PC-3 (cell line): ENCODE results near the gene UFC1. TPM values are rescaled to one million over a fixed set of nuclear protein-coding genes. Genes with fewer than 3 reads are reported as not detected.

Experiments used
- ATAC-seq: fragments of 200-7000 bp; cut with Tn5 transposase; 2 replicates; pipeline ENCODE4 v1.9.1; 2020; ENCODE audit warnings: mild to moderate bottlenecking, moderate library complexity
- BruUV-seq: library from RNA; stranded (reverse); fragments of 400-500 nt; replicated peaks from 2 replicates; lab custom pipeline; 2021; lab: Mats Ljungman, UMichigan
- CTCF ChIA-PET: fragments of 300-600 bp; sonication (Branson Sonifier 250); formaldehyde crosslinking; loops from one replicate; lab custom pipeline; 2022; ENCODE audit warnings: antibody characterized with exemption; lab: Charles Lee
- POLR2A ChIA-PET: fragments of 300-600 bp; sonication (Branson Sonifier 250); formaldehyde crosslinking; loops from one replicate; lab custom pipeline; 2022; ENCODE audit warnings: antibody characterized with exemption; ENCODE audit not compliant: unreplicated experiment; lab: Charles Lee
- DNase-seq: peaks from one replicate; pipeline ENCODE4 v3.0.0-alpha.2; 2015
- H2AFZ ChIP-seq: fragments of 300-600 bp; sonication (generic); 2 replicates; pipeline ENCODE4 v1.6.0; 2016; ENCODE audit warnings: antibody characterized with exemption, low read length
- H3F3A ChIP-seq: fragments of 300-600 bp; sonication (generic); one replicate; pipeline ENCODE4 v1.6.0; 2017; ENCODE audit warnings: antibody characterized with exemption, low read length, control low read depth, mild to moderate bottlenecking; ENCODE audit not compliant: unreplicated experiment
- H3K27ac ChIP-seq: fragments of 300-600 bp; sonication (generic); 2 replicates; pipeline ENCODE4 v1.5.1; 2016; ENCODE audit warnings: mild to moderate bottlenecking, low read length
- H3K27me3 ChIP-seq: fragments of 300-600 bp; sonication (generic); 2 replicates; pipeline ENCODE4 v1.6.1; 2016; ENCODE audit warnings: low read length, mixed read lengths
- H3K36me3 ChIP-seq: fragments of 300-600 bp; sonication (generic); 2 replicates; pipeline ENCODE4 v1.6.1; 2016; ENCODE audit warnings: low read depth, mixed run types, low read length, mixed read lengths
- H3K4me1 ChIP-seq: fragments of 300-600 bp; sonication (generic); 2 replicates; pipeline ENCODE4 v1.5.1; 2016; ENCODE audit warnings: low read length; ENCODE audit not compliant: insufficient read depth
- H3K4me2 ChIP-seq: fragments of 300-600 bp; sonication (generic); 2 replicates; pipeline ENCODE4 v1.6.0; 2016; ENCODE audit warnings: low read length
- H3K4me3 ChIP-seq: fragments of 300-600 bp; sonication (generic); 2 replicates; pipeline ENCODE4 v1.5.1; 2016; ENCODE audit warnings: mild to moderate bottlenecking, low read length, mixed read lengths
- H3K79me2 ChIP-seq: fragments of 300-600 bp; sonication (generic); 2 replicates; pipeline ENCODE4 v1.6.1; 2017; ENCODE audit warnings: low read length, mixed read lengths
- H3K9ac ChIP-seq: fragments of 300-600 bp; sonication (generic); 2 replicates; pipeline ENCODE4 v1.6.0; 2016; ENCODE audit warnings: mild to moderate bottlenecking, low read length
- H3K9me2 ChIP-seq: fragments of 300-600 bp; sonication (generic); replicated peaks from 2 replicates; pipeline ENCODE4 v1.6.1; 2016; ENCODE audit warnings: mixed run types, low read length, mixed read lengths
- H3K9me3 ChIP-seq: fragments of 300-600 bp; sonication (generic); 2 replicates; pipeline ENCODE4 v1.6.1; 2016; ENCODE audit warnings: low read length, mixed read lengths
- H4K20me1 ChIP-seq: fragments of 300-600 bp; sonication (generic); 2 replicates; pipeline ENCODE4 v1.6.1; 2016; ENCODE audit warnings: low read length, mixed read lengths
- CTCF ChIP-seq: fragments of 300-600 bp; sonication (generic); conservative IDR thresholded peaks from 2 replicates; pipeline ENCODE4 v1.5.1; 2017; ENCODE audit warnings: antibody characterized with exemption, low read depth, mild to moderate bottlenecking, low read length
- EZH2 ChIP-seq: fragments of 300-600 bp; sonication (generic); IDR thresholded peaks from one replicate; pipeline ENCODE4 v1.6.1; 2017; ENCODE audit warnings: antibody characterized with exemption, mild to moderate bottlenecking, low read length; ENCODE audit not compliant: unreplicated experiment
- EZH2phosphoT487 ChIP-seq: fragments of 300-600 bp; sonication (generic); IDR thresholded peaks from 2 replicates; pipeline ENCODE4 v1.6.1; 2018; ENCODE audit warnings: mild to moderate bottlenecking, antibody characterized with exemption, low read length, borderline replicate concordance
- intact Hi-C: fragments of 100-400 bp; cut with micrococcal nuclease; formaldehyde crosslinking; loops from 2 replicates; pipeline ENCODE4 v1.9.0; 2023
- total RNA-seq: library from RNA; depleted of rRNA; stranded (reverse); fragments of >200 nt; gene quantifications from 2 replicates; pipeline ENCODE4 v1.2.3, GENCODE V29; 2014

The UFC1 gene
- total RNA-seq, 1 experiment from 2014 or later = 113 TPM

GRCh38 chr1:161162806-161163205 lies 9.0 kb downstream of the UFC1 start:
- ChIA-PET POLR2A (no interaction called here), CTCF (no interaction called here)

GRCh38 chr1:161163793-161164192 lies 10.0 kb downstream of the UFC1 start:
- H3K4me1 ChIP-seq = peaks cover 34% of the 10 kb centered on the region
- CTCF ChIA-PET = no interaction called here
- BruUV-seq = no TSS peak
- no peak overlapping the region for H2AFZ ChIP-seq
- H3K79me2 ChIP-seq = peaks cover 23% of the 10 kb centered on the region
- H3K27me3 ChIP-seq = no peaks in the 10 kb centered on the region
- H3K9ac ChIP-seq = no peak overlapping the region
- no peak overlapping the region for H3K4me3 ChIP-seq
- TF ChIP-seq CTCF (no peak), EZH2 (no peak), EZH2phosphoT487 (no peak)
- H3K4me2 ChIP-seq = no peak overlapping the region
- peaks cover 10% of the 10 kb centered on the region for H3F3A ChIP-seq
- DNase-seq (no peak), ATAC-seq (no peak)
- no peaks in the 10 kb centered on the region for H4K20me1 ChIP-seq
- intact Hi-C loops = no loop called here
- H3K27ac ChIP-seq = no peak overlapping the region
- peaks cover 4% of the 10 kb centered on the region; the same call in 1 of the 2 replicates for H3K36me3 ChIP-seq
- POLR2A ChIA-PET = interaction anchor here (0.5 kb wide), 1 partner anchor 18 kb away, joined by 3 read pairs; no protein-coding TSS in a partner anchor
- no peaks in the 10 kb centered on the region for H3K9me3 ChIP-seq
- H3K9me2 ChIP-seq = no peaks in the 10 kb centered on the region

More at GRCh38 chr1:161162806-161163205, 9.0 kb downstream of the UFC1 start:
- Histone ChIP-seq H4K20me1 (no peaks in the 10 kb centered on the region), H3K9me2 (no peaks in the 10 kb centered on the region), H3K4me2 (no peak overlapping the region), H3K36me3 (peaks cover 4% of the 10 kb centered on the region; the same call in 1 of the 2 replicates), H3K9ac (no peak overlapping the region), H3K9me3 (no peaks in the 10 kb centered on the region), H3K4me3 (no peak overlapping the region), H3K79me2 (peaks cover 23% of the 10 kb centered on the region), H3K4me1 (peaks cover 44% of the 10 kb centered on the region), H3F3A (peaks cover 10% of the 10 kb centered on the region), H2AFZ (no peak overlapping the region), H3K27me3 (no peaks in the 10 kb centered on the region), H3K27ac (no peak overlapping the region)
- ATAC-seq (no peak), DNase-seq (no peak)
- no TSS peak for BruUV-seq
- intact Hi-C loops = no loop called here
- TF ChIP-seq EZH2 (no peak), CTCF (no peak)

- H3F3A ChIP-seq = peaks cover 10% of the 10 kb centered on the region
- H3K9me2 ChIP-seq = no peaks in the 10 kb centered on the region
- peaks cover 17% of the 10 kb centered on the region for H3K79me2 ChIP-seq
- H3K4me3 ChIP-seq = peak overlapping the region; percentile 75
- peak overlapping the region; percentile 92 for H3K4me2 ChIP-seq
- ChIA-PET POLR2A (interaction anchor here (0.6 to 1.0 kb wide), 3 partner anchors 34 to 66 kb away, joined by 3 to 27 read pairs (median 6); partner anchors contain the start of genes NIT1 and PFDN2), CTCF (interaction anchor here (1.2 to 1.6 kb wide), 3 partner anchors 12 to 217 kb away, joined by 4 to 5 read pairs (median 5); partner anchors contain the start of gene B4GALT3)
- H4K20me1 ChIP-seq = no peaks in the 10 kb centered on the region
- intact Hi-C loops = no loop called here
- DNase-seq = no peak
- peaks cover 4% of the 10 kb centered on the region; the same call in 1 of the 2 replicates for H3K36me3 ChIP-seq
- H3K9me3 ChIP-seq = no peaks in the 10 kb centered on the region
- H3K27ac ChIP-seq = peak overlapping the region; percentile 70
- no peak for TF ChIP-seq EZH2phosphoT487
- TF ChIP-seq CTCF = no peak
- TF ChIP-seq EZH2 = no peak
- H2AFZ ChIP-seq = peak overlapping the region; percentile 88
- ATAC-seq = no peak
- BruUV-seq = no TSS peak
- peak overlapping the region; percentile 57 for H3K9ac ChIP-seq
- H3K27me3 ChIP-seq = no peaks in the 10 kb centered on the region
- peaks cover 28% of the 10 kb centered on the region for H3K4me1 ChIP-seq
These were observed 11.3 kb downstream of the UFC1 start for GRCh38 chr1:161164901-161165610.
